Neural crest cell (in vitro differentiated cells): ENCODE data around the gene OBSCN. TPM values are rescaled to one million over a fixed set of nuclear protein-coding genes. Genes with fewer than 3 reads are reported as not detected.

ENCODE experiments used
- DNase-seq: peaks from one replicate; pipeline ENCODE4 v3.0.0; 2021; ENCODE audit warnings: low read depth, mixed read lengths, low spot score
- H3K27ac Mint-ChIP-seq: one replicate; pipeline ENCODE4 v1.8.0; 2021; ENCODE audit warnings: mild to moderate bottlenecking, mixed read lengths; ENCODE audit not compliant: unreplicated experiment
- H3K27me3 Mint-ChIP-seq: 2 replicates; pipeline ENCODE4 v1.8.0; 2021; ENCODE audit warnings: low read depth, mild to moderate bottlenecking, mixed read lengths
- H3K36me3 Mint-ChIP-seq: 2 replicates; pipeline ENCODE4 v1.8.0; 2021; ENCODE audit warnings: low read depth, mild to moderate bottlenecking, mixed read lengths
- H3K4me1 Mint-ChIP-seq: 2 replicates; pipeline ENCODE4 v1.8.0; 2021; ENCODE audit warnings: mixed read lengths
- H3K4me3 Mint-ChIP-seq: one replicate; pipeline ENCODE4 v1.8.0; 2021; ENCODE audit warnings: mild to moderate bottlenecking, mixed read lengths
- H3K9me3 Mint-ChIP-seq: 2 replicates; pipeline ENCODE4 v1.8.0; 2021; ENCODE audit warnings: mixed read lengths
- CTCF ChIP-seq: fragments of 200-600 bp; sonication (generic); conservative IDR thresholded peaks from 2 replicates; pipeline ENCODE4 v1.5.0; 2021; ENCODE audit warnings: antibody characterized with exemption, mild to moderate bottlenecking
- total RNA-seq: library from RNA; stranded (reverse); gene quantifications from 2 replicates; pipeline ENCODE4 v1.2.1, GENCODE V29; 2021

Gene OBSCN
- total RNA-seq, 1 donor from 2014 or later: 40.1 TPM

GRCh38 chr1:228318823-228319241 lies 111.0 kb downstream of the OBSCN start:
- no peak for DNase-seq
- H3K36me3 Mint-ChIP-seq: peaks cover 10% of the 10 kb centered on the region
- H3K4me1 Mint-ChIP-seq: no peaks in the 10 kb centered on the region
- no peak overlapping the region for H3K27ac Mint-ChIP-seq
- no peaks in the 10 kb centered on the region for H3K9me3 Mint-ChIP-seq
- no peak overlapping the region for H3K4me3 Mint-ChIP-seq
- no peak for TF ChIP-seq CTCF
- H3K27me3 Mint-ChIP-seq: no peaks in the 10 kb centered on the region

GRCh38 chr1:228319352-228320088 lies 111.7 kb downstream of the OBSCN start:
- no peak overlapping the region for H3K4me3 Mint-ChIP-seq

GRCh38 chr1:228320394-228320793 lies 112.5 kb downstream of the OBSCN start:
- Mint-ChIP-seq H3K27me3 (no peaks in the 10 kb centered on the region), H3K36me3 (peaks cover 21% of the 10 kb centered on the region), H3K27ac (no peak overlapping the region), H3K4me3 (no peak overlapping the region), H3K9me3 (no peaks in the 10 kb centered on the region), H3K4me1 (no peaks in the 10 kb centered on the region)
- DNase-seq: no peak
- no peak for TF ChIP-seq CTCF

More at GRCh38 chr1:228319352-228320088, 111.7 kb downstream of the OBSCN start:
- Mint-ChIP-seq H3K27ac (no peak overlapping the region), H3K9me3 (no peaks in the 10 kb centered on the region), H3K4me1 (no peaks in the 10 kb centered on the region), H3K36me3 (peaks cover 14% of the 10 kb centered on the region), H3K27me3 (no peaks in the 10 kb centered on the region)
- DNase-seq: no peak
- TF ChIP-seq CTCF: no peak

- Mint-ChIP-seq H3K4me1 (no peaks in the 10 kb centered on the region), H3K4me3 (no peak overlapping the region), H3K9me3 (peaks cover 3% of the 10 kb centered on the region), H3K27me3 (no peaks in the 10 kb centered on the region), H3K36me3 (peaks cover 27% of the 10 kb centered on the region), H3K27ac (no peak overlapping the region)
- no peak for DNase-seq
- TF ChIP-seq CTCF: no peak
Measured at GRCh38 chr1:228321435-228321834, 113.6 kb downstream of the OBSCN start.

- Mint-ChIP-seq H3K36me3 (peaks cover 27% of the 10 kb centered on the region), H3K4me3 (no peak overlapping the region), H3K9me3 (peaks cover 3% of the 10 kb centered on the region), H3K27ac (no peak overlapping the region), H3K27me3 (no peaks in the 10 kb centered on the region), H3K4me1 (no peaks in the 10 kb centered on the region)
- DNase-seq: no peak
- TF ChIP-seq CTCF: no peak
Measured at GRCh38 chr1:228321895-228322294, 114.1 kb downstream of the OBSCN start.
